HepG2 (cell line): ENCODE results near the gene RAB3A. TPM values are rescaled to one million over a fixed set of nuclear protein-coding genes. Genes with fewer than 3 reads are reported as not detected.

Source experiments
- AGO2 ChIP-seq: fragments of 200-400 bp; formaldehyde crosslinking; optimal IDR thresholded peaks from 2 replicates; pipeline ENCODE3; 2017; ENCODE audit warnings: mild to moderate bottlenecking, low read depth, low read length, moderate library complexity
- CCDC6 ChIP-seq: sonication (generic); formaldehyde crosslinking; IDR thresholded peaks from 2 replicates; pipeline ENCODE4 v1.8.1; 2022; ENCODE audit warnings: mild to moderate bottlenecking, missing genetic modification reagents, moderate library complexity
- CREM ChIP-seq, 2 experiments: sonication (generic) in 1 of 2; formaldehyde crosslinking in 1 of 2; IDR thresholded peaks; 2 replicates each; pipeline versions ENCODE4 v1.4.0 to v1.6.1; 2016 to 2020; ENCODE audit warnings: antibody characterized with exemption in 1 of 2, mild to moderate bottlenecking in 1 of 2, missing genetic modification reagents in 1 of 2
- HOXA9 ChIP-seq: sonication (generic); formaldehyde crosslinking; IDR thresholded peaks from 2 replicates; pipeline ENCODE4 v1.8.1; 2022; ENCODE audit warnings: missing genetic modification reagents, mild to moderate bottlenecking, moderate library complexity, borderline replicate concordance
- KDM5A ChIP-seq: fragments of 200-600 bp; sonication (generic); IDR thresholded peaks from 2 replicates; pipeline ENCODE4 v1.7.0; 2018; ENCODE audit warnings: antibody characterized with exemption, mild to moderate bottlenecking, low read length, borderline replicate concordance
- KLF12 ChIP-seq: sonication (generic); formaldehyde crosslinking; IDR thresholded peaks from 2 replicates; pipeline ENCODE4 v1.4.0; 2020; ENCODE audit warnings: missing genetic modification reagents, borderline replicate concordance
- NFKB2 ChIP-seq: sonication (generic); formaldehyde crosslinking; IDR thresholded peaks from 2 replicates; pipeline ENCODE4 v1.4.0; 2020; ENCODE audit warnings: missing genetic modification reagents, borderline replicate concordance
- NR2F1 ChIP-seq, 2 experiments: fragments of 450-650 bp in 1 of 2; formaldehyde crosslinking in 1 of 2; IDR thresholded peaks; 2 replicates each; pipeline versions ENCODE4 v1.5.0 to v1.6.1; 2016 to 2020; ENCODE audit warnings: mild to moderate bottlenecking in 1 of 2, missing compliant biosample characterization in 1 of 2, missing genetic modification reagents in 1 of 2, moderate library complexity in 1 of 2
- POLR2A ChIP-seq, 2 experiments: IDR thresholded peaks; 2 replicates each; pipeline ENCODE4 v1.6.1; 2011; ENCODE audit warnings: low read depth in 2 of 2, low read length in 2 of 2, mild to moderate bottlenecking in 1 of 2, moderate library complexity in 1 of 2; ENCODE audit not compliant: insufficient read depth in 1 of 2
- TAF1 ChIP-seq: sonication (generic); formaldehyde crosslinking; IDR thresholded peaks from 2 replicates; pipeline ENCODE4 v1.4.0; 2020; ENCODE audit warnings: missing genetic modification reagents
- ZFX ChIP-seq: sonication (generic); formaldehyde crosslinking; IDR thresholded peaks from 2 replicates; pipeline ENCODE4 v1.4.0; 2020; ENCODE audit warnings: mild to moderate bottlenecking, low read depth, missing genetic modification reagents, moderate library complexity
- ZNF33A ChIP-seq: sonication (generic); formaldehyde crosslinking; IDR thresholded peaks from 2 replicates; pipeline ENCODE4 v1.5.1; 2020; ENCODE audit warnings: missing genetic modification reagents, mild to moderate bottlenecking, moderate library complexity, borderline replicate concordance
- ZNF839 ChIP-seq: sonication (generic); formaldehyde crosslinking; IDR thresholded peaks from 2 replicates; pipeline ENCODE4 v1.4.0; 2020; ENCODE audit warnings: missing genetic modification reagents, mild to moderate bottlenecking, borderline replicate concordance
- polyA plus RNA-seq, 8 experiments: library from polyadenylated mRNA; depleted of rRNA in 3 of 8; stranded (reverse) in 7 of 8; unstranded in 1 of 8; fragments of >200 nt; fragmentation: Illumina TruSeq in 4 of 8; extraction: Trizol in 4 of 8; gene quantifications; 2 replicates each; pipeline versions ENCODE4 v1.2.1 to v1.2.3, GENCODE V29; 2011 to 2016; ENCODE audit warnings: low read depth in 4 of 8, missing spikeins in 1 of 8, mixed read lengths in 1 of 8; ENCODE audit not compliant: insufficient read depth in 1 of 8
- total RNA-seq, 5 experiments: library from RNA; depleted of rRNA; stranded (reverse); fragments of >200 nt; fragmentation: Illumina TruSeq; extraction: Trizol; gene quantifications; 2 replicates each; pipeline ENCODE4 v1.2.3, GENCODE V29; 2016; ENCODE audit warnings: low read depth in 1 of 5
- TF ChIP-seq, protein P1 (sequence below): IDR thresholded peaks from 2 replicates; pipeline ENCODE4 v1.6.1; 2018; ENCODE audit warnings: missing genetic modification reagents
- TF ChIP-seq, protein P2 (sequence below): IDR thresholded peaks from 2 replicates; pipeline ENCODE4 v1.6.1; 2012; ENCODE audit warnings: inconsistent platforms
- TF ChIP-seq, protein P3 (sequence below), 2 experiments: sonication (generic) in 1 of 2; formaldehyde crosslinking in 1 of 2; IDR thresholded peaks; 2 replicates each; pipeline versions ENCODE4 v1.4.0 to v1.6.1; 2018 to 2020; ENCODE audit warnings: missing genetic modification reagents in 2 of 2, borderline replicate concordance in 1 of 2, low read depth in 1 of 2, mild to moderate bottlenecking in 1 of 2, missing biosample characterization in 1 of 2
- TF ChIP-seq, protein P4 (sequence below): sonication (generic); formaldehyde crosslinking; IDR thresholded peaks from 2 replicates; pipeline ENCODE4 v1.5.0; 2020; ENCODE audit warnings: mild to moderate bottlenecking, missing genetic modification reagents, moderate library complexity
- TF ChIP-seq, protein P5 (sequence below): sonication (generic); formaldehyde crosslinking; IDR thresholded peaks from 2 replicates; pipeline ENCODE4 v1.5.1; 2020; ENCODE audit warnings: missing genetic modification reagents, mild to moderate bottlenecking, borderline replicate concordance
- TF ChIP-seq, protein P6 (sequence below): sonication (generic); IDR thresholded peaks from 2 replicates; pipeline ENCODE4 v1.6.1; 2016; ENCODE audit warnings: low read depth, borderline replicate concordance

RAB3A gene
- total and polyA plus RNA-seq, 2 of the 13 experiments (the other 11 are each of a cell fraction or from before 2014, with no cell fraction given), result 0.58 to 0.98 TPM

DNA sequence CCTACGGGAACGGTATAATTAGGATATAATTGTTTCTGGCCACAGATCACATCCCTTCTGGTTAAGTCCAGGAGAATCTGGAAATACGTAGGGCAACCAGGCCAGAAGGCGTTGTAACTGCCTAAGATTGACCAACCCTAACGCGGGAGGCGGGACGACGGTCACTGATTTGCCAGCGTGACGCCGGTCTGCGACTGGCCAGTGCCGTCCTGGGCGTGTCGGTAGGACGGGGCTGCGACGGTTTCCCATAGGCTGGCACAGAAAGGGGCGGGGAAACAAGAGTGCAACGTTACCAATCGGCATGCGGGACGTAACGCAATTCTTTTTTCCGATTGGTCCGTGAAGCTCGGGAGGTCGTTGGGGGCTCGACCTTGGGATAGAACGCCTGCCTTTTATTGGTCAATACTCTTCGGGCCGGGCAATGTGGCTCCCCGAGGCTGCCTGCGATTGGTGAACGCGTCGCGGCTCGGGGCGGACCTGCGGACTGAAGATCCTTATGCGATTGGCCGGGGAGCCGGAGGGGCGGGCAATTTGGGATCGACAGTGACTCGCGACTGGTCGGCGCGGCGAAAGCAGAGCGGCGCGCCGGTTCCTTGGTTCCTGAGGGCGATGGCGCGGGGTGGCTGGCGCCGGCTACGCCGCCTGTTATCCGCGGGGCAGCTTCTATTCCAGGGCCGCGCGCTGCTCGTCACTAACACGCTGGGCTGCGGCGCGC lies 11.0 kb downstream of the RAB3A start, which contains the start of gene MPV17L2 (continued):
- TF ChIP-seq, protein P1, sequence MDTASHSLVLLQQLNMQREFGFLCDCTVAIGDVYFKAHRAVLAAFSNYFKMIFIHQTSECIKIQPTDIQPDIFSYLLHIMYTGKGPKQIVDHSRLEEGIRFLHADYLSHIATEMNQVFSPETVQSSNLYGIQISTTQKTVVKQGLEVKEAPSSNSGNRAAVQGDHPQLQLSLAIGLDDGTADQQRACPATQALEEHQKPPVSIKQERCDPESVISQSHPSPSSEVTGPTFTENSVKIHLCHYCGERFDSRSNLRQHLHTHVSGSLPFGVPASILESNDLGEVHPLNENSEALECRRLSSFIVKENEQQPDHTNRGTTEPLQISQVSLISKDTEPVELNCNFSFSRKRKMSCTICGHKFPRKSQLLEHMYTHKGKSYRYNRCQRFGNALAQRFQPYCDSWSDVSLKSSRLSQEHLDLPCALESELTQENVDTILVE (CRISPR knock-in tag), result peak; percentile 25; the same call in 1 of the 2 replicates
- TF ChIP-seq KDM5A (no peak; the same call in 1 of the 2 replicates), POLR2A (IDR thresholded peaks at IDR 0.05; ENCODE audit: insufficient read depth in 1 of 2, low read depth in 2 of 2, low read length in 2 of 2) (peak; percentile 66 to 85), ZFX (CRISPR knock-in tag) (peak; percentile 81), CCDC6 (CRISPR knock-in tag) (no peak), TAF1 (CRISPR knock-in tag) (peak; percentile 54; the same call in 1 of the 2 replicates), NFKB2 (CRISPR knock-in tag) (no peak), HOXA9 (CRISPR knock-in tag) (no peak), AGO2 (no peak), ZNF839 (CRISPR knock-in tag) (no peak), NR2F1 (CRISPR knock-in tag; IDR thresholded peaks at IDR 0.05) (peak; percentile 34 to 78; a peak in 3 of 4 replicates), CREM (IDR thresholded peaks at IDR 0.05) (peak; percentile 93), CREM (CRISPR knock-in tag; IDR thresholded peaks at IDR 0.05) (no peak), KLF12 (no peak; the same call in none of the 2 replicates), ZNF33A (CRISPR knock-in tag) (no peak)
- TF ChIP-seq, protein P2, sequence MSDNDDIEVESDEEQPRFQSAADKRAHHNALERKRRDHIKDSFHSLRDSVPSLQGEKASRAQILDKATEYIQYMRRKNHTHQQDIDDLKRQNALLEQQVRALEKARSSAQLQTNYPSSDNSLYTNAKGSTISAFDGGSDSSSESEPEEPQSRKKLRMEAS, result peak; percentile 72; the same call in 1 of the 2 replicates
- TF ChIP-seq, protein P3, sequence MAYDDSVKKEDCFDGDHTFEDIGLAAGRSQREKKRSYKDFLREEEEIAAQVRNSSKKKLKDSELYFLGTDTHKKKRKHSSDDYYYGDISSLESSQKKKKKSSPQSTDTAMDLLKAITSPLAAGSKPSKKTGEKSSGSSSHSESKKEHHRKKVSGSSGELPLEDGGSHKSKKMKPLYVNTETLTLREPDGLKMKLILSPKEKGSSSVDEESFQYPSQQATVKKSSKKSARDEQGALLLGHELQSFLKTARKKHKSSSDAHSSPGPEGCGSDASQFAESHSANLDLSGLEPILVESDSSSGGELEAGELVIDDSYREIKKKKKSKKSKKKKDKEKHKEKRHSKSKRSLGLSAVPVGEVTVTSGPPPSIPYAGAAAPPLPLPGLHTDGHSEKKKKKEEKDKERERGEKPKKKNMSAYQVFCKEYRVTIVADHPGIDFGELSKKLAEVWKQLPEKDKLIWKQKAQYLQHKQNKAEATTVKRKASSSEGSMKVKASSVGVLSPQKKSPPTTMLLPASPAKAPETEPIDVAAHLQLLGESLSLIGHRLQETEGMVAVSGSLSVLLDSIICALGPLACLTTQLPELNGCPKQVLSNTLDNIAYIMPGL (CRISPR knock-in tag; IDR thresholded peaks at IDR 0.05; ENCODE audit: borderline replicate concordance in 1 of 2, low read depth in 1 of 2), result 0 out of 4 replicates have a peak, but pooled peaks have one; percentile 3 to 21
- TF ChIP-seq, protein P4, sequence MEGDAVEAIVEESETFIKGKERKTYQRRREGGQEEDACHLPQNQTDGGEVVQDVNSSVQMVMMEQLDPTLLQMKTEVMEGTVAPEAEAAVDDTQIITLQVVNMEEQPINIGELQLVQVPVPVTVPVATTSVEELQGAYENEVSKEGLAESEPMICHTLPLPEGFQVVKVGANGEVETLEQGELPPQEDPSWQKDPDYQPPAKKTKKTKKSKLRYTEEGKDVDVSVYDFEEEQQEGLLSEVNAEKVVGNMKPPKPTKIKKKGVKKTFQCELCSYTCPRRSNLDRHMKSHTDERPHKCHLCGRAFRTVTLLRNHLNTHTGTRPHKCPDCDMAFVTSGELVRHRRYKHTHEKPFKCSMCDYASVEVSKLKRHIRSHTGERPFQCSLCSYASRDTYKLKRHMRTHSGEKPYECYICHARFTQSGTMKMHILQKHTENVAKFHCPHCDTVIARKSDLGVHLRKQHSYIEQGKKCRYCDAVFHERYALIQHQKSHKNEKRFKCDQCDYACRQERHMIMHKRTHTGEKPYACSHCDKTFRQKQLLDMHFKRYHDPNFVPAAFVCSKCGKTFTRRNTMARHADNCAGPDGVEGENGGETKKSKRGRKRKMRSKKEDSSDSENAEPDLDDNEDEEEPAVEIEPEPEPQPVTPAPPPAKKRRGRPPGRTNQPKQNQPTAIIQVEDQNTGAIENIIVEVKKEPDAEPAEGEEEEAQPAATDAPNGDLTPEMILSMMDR (CRISPR knock-in tag), result no peak; the same call in 1 of the 2 replicates
- TF ChIP-seq, protein P5, sequence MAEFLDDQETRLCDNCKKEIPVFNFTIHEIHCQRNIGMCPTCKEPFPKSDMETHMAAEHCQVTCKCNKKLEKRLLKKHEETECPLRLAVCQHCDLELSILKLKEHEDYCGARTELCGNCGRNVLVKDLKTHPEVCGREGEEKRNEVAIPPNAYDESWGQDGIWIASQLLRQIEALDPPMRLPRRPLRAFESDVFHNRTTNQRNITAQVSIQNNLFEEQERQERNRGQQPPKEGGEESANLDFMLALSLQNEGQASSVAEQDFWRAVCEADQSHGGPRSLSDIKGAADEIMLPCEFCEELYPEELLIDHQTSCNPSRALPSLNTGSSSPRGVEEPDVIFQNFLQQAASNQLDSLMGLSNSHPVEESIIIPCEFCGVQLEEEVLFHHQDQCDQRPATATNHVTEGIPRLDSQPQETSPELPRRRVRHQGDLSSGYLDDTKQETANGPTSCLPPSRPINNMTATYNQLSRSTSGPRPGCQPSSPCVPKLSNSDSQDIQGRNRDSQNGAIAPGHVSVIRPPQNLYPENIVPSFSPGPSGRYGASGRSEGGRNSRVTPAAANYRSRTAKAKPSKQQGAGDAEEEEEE (CRISPR knock-in tag), result 0 out of 2 replicates have a peak, but pooled peaks have one; percentile 41
- TF ChIP-seq, protein P6, sequence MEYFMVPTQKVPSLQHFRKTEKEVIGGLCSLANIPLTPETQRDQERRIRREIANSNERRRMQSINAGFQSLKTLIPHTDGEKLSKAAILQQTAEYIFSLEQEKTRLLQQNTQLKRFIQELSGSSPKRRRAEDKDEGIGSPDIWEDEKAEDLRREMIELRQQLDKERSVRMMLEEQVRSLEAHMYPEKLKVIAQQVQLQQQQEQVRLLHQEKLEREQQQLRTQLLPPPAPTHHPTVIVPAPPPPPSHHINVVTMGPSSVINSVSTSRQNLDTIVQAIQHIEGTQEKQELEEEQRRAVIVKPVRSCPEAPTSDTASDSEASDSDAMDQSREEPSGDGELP, result peak; percentile 18; the same call in 1 of the 2 replicates
